GM18511 (cell line): Measurements from ENCODE around the gene ARHGAP8.
"Not testable (repeated sequence)": the region's sequence is repeated elsewhere in the genome, so short reads cannot be mapped to it uniquely, and the experiment has no call there.

ENCODE experiments used
- ATAC-seq: cut with Tn5 transposase; IDR thresholded peaks from one replicate; pipeline ENCODE4 v1.9.1; 2021; ENCODE audit warnings: mild to moderate bottlenecking, moderate library complexity; ENCODE audit not compliant: unreplicated experiment

The ARHGAP8 gene

GRCh38 chr22:44904492-44905152, 152.2 kb downstream of the ARHGAP8 start:
- not testable (repeated sequence) for ATAC-seq

GRCh38 chr22:44906248-44906936, 154.0 kb downstream of the ARHGAP8 start:
- ATAC-seq: no peak

GRCh38 chr22:44906999-44907644, 154.7 kb downstream of the ARHGAP8 start:
- no peak for ATAC-seq

GRCh38 chr22:44907765-44908737, 155.7 kb downstream of the ARHGAP8 start:
- ATAC-seq: no peak

GRCh38 chr22:44909241-44909640, 156.9 kb downstream of the ARHGAP8 start:
- no peak for ATAC-seq
